HepG2 (cell line): ENCODE data around the gene IRF2. TPM values are rescaled to one million over a fixed set of nuclear protein-coding genes. Genes with fewer than 3 reads are reported as not detected.

Experiments
- ATAC-seq: fragments of 200-7000 bp; cut with Tn5 transposase; 3 replicates; pipeline ENCODE4 v1.9.1; 2020; ENCODE audit warnings: mild to moderate bottlenecking, moderate library complexity
- BruUV-seq: library from RNA; stranded (reverse); fragments of 400-500 nt; replicated peaks from 2 replicates; lab custom pipeline; 2021; lab: Mats Ljungman, UMichigan
- CTCF ChIA-PET: fragments of 300-600 bp; formaldehyde crosslinking; extraction: SDS; loops from one replicate; lab custom pipeline; 2021; ENCODE audit warnings: low total read pairs, inconsistent platforms, low intra/inter-chr PET ratio; lab: Yijun Ruan, JAX
- POLR2A ChIA-PET: fragments of 350-600 bp; sonication (Branson Sonifier 250); formaldehyde crosslinking; loops from one replicate; lab custom pipeline; 2020; ENCODE audit warnings: antibody characterized with exemption, inconsistent platforms; lab: Yijun Ruan, JAX
- DNase-seq: peaks from one replicate; pipeline ENCODE4 v3.0.0-alpha.2; 2015; ENCODE audit warnings: low spot score
- FAIRE-seq: peaks from 3 replicates; lab custom pipeline; 2011; peaks lifted over from hg19 to GRCh38; lab: Jason Lieb, UNC
- H2AFZ ChIP-seq: one replicate; pipeline ENCODE4 v1.6.1; 2011; ENCODE audit warnings: low read length, inconsistent platforms
- H3K27ac ChIP-seq: fragments of 300-600 bp; 3 replicates; pipeline ENCODE4 v1.8.0; 2011; ENCODE audit warnings: mixed run types, mild to moderate bottlenecking, mixed read lengths, low read length, inconsistent platforms; ENCODE audit not compliant: insufficient read depth; ENCODE audit errors: extremely low read length
- H3K27me3 ChIP-seq, 2 experiments: fragments of 200-600 bp in 1 of 2; 2 replicates in 1 of 2; 3 replicates in 1 of 2; pipeline versions ENCODE4 v1.6.0 to v1.8.0; 2011; ENCODE audit warnings: low read length in 2 of 2, mild to moderate bottlenecking in 2 of 2, moderate library complexity in 2 of 2, inconsistent platforms in 1 of 2; ENCODE audit not compliant: insufficient read depth in 2 of 2, control insufficient read depth in 1 of 2
- H3K36me3 ChIP-seq, 2 experiments: fragments of 200-600 bp in 1 of 2; replicated peaks in 1 of 2; 2 replicates in 1 of 2; 3 replicates in 1 of 2; pipeline versions ENCODE4 v1.5.1 to v1.8.0; 2011; ENCODE audit warnings: low read length in 2 of 2, inconsistent platforms in 1 of 2; ENCODE audit not compliant: insufficient read depth in 2 of 2, control insufficient read depth in 1 of 2
- H3K4me1 ChIP-seq: 2 replicates; pipeline ENCODE4 v1.5.1; 2012; ENCODE audit warnings: low read length, inconsistent platforms; ENCODE audit not compliant: insufficient read depth
- H3K4me2 ChIP-seq: 2 replicates; pipeline ENCODE4 v1.6.0; 2011; ENCODE audit warnings: low read depth, low read length, inconsistent platforms
- H3K4me3 ChIP-seq, 3 experiments: fragments of 200-600 bp in 1 of 3; sonication (generic), shearing (Covaris generic) in 1 of 3; replicated peaks in 1 of 3; 2 replicates each; pipeline ENCODE4 v1.5.1; 2011 to 2016; ENCODE audit warnings: low read length in 3 of 3, inconsistent platforms in 2 of 3, low read depth in 2 of 3, mild to moderate bottlenecking in 2 of 3, control low read depth in 1 of 3, mixed read lengths in 1 of 3; ENCODE audit not compliant: insufficient read depth in 1 of 3
- H3K79me2 ChIP-seq: one replicate; pipeline ENCODE4 v1.6.1; 2011; ENCODE audit warnings: low read length, inconsistent platforms; ENCODE audit not compliant: insufficient read depth
- H3K9ac ChIP-seq: 2 replicates; pipeline ENCODE4 v1.6.0; 2011; ENCODE audit warnings: mild to moderate bottlenecking, low read depth, low read length, inconsistent platforms; ENCODE audit not compliant: insufficient read depth
- H3K9me3 ChIP-seq: 2 replicates; pipeline ENCODE4 v1.5.1; 2012; ENCODE audit warnings: mild to moderate bottlenecking, low read length
- H4K20me1 ChIP-seq: 2 replicates; pipeline ENCODE4 v1.6.0; 2011; ENCODE audit warnings: inconsistent platforms, mild to moderate bottlenecking, low read length, moderate library complexity; ENCODE audit not compliant: insufficient read depth
- ADNP ChIP-seq: sonication (generic); formaldehyde crosslinking; IDR thresholded peaks from 2 replicates; pipeline ENCODE4 v1.4.0; 2020; ENCODE audit warnings: missing genetic modification reagents
- CTCF ChIP-seq: sonication (generic); formaldehyde crosslinking; IDR thresholded peaks from 2 replicates; pipeline ENCODE4 v1.5.0; 2020; ENCODE audit warnings: mild to moderate bottlenecking, missing genetic modification reagents, moderate library complexity
- DR1 ChIP-seq: sonication (generic); formaldehyde crosslinking; IDR thresholded peaks from 2 replicates; pipeline ENCODE4 v1.8.0; 2021; ENCODE audit warnings: mild to moderate bottlenecking, missing genetic modification reagents, inconsistent platforms
- ERF ChIP-seq: IDR thresholded peaks from 2 replicates; pipeline ENCODE4 v1.6.1; 2018; ENCODE audit warnings: missing biosample characterization, missing genetic modification reagents
- GFI1 ChIP-seq: sonication (generic); formaldehyde crosslinking; IDR thresholded peaks from 2 replicates; pipeline ENCODE4 v1.5.0; 2020; ENCODE audit warnings: missing genetic modification reagents, mild to moderate bottlenecking, borderline replicate concordance
- IRX3 ChIP-seq: sonication (generic); formaldehyde crosslinking; IDR thresholded peaks from 2 replicates; pipeline ENCODE4 v1.8.1; 2023; ENCODE audit warnings: mild to moderate bottlenecking, low read depth, missing genetic modification reagents, borderline replicate concordance
- MZF1 ChIP-seq: sonication (generic); formaldehyde crosslinking; IDR thresholded peaks from 2 replicates; pipeline ENCODE4 v1.8.1; 2023; ENCODE audit warnings: mild to moderate bottlenecking, missing genetic modification reagents, borderline replicate concordance
- PTBP1 ChIP-seq: fragments of 200-400 bp; formaldehyde crosslinking; IDR thresholded peaks from 2 replicates; pipeline ENCODE4 v1.6.1; 2018; ENCODE audit warnings: low read length, low read depth; ENCODE audit not compliant: poor library complexity, severe bottlenecking
- SETDB1 ChIP-seq: sonication (generic); formaldehyde crosslinking; IDR thresholded peaks from 2 replicates; pipeline ENCODE4 v1.5.1; 2020; ENCODE audit warnings: missing genetic modification reagents, mild to moderate bottlenecking, borderline replicate concordance
- ZHX2 ChIP-seq, 2 experiments: sonication (generic) in 1 of 2; formaldehyde crosslinking in 1 of 2; IDR thresholded peaks; 2 replicates each; pipeline versions ENCODE4 v1.6.1 to v1.9.0; 2014 to 2022; ENCODE audit warnings: antibody characterized with exemption in 1 of 2, borderline replicate concordance in 1 of 2, inconsistent platforms in 1 of 2, low read depth in 1 of 2, missing genetic modification reagents in 1 of 2
- ZNF337 ChIP-seq: sonication (generic); formaldehyde crosslinking; IDR thresholded peaks from 2 replicates; pipeline ENCODE4 v1.5.1; 2020; ENCODE audit warnings: missing genetic modification reagents, low read depth, mild to moderate bottlenecking, borderline replicate concordance
- ZNF616 ChIP-seq: sonication (generic); formaldehyde crosslinking; IDR thresholded peaks from 2 replicates; pipeline ENCODE4 v1.5.0; 2020; ENCODE audit warnings: low read depth, mild to moderate bottlenecking, missing genetic modification reagents
- ZNF777 ChIP-seq: sonication (generic); formaldehyde crosslinking; IDR thresholded peaks from 2 replicates; pipeline ENCODE4 v1.4.0; 2020; ENCODE audit warnings: missing genetic modification reagents
- WGBS: methylation state at CpG from one replicate; pipeline ENCODE4 v1.1.6; 2017; ENCODE audit warnings: low lambda C conversion rate; 5-methylcytosine and 5-hydroxymethylcytosine counted together
- in situ Hi-C: cut with HindIII; loops from 2 replicates; pipeline ENCODE4 v1.10.0; 2017; ENCODE audit warnings: low pct_unique_long_range_greater_than_20kb; ENCODE audit not compliant: extremely low pct_ligation_motif_present
- intact Hi-C: fragments of 100-400 bp; cut with micrococcal nuclease; formaldehyde crosslinking; loops from one replicate; pipeline ENCODE4 v1.10.0; 2022; ENCODE audit not compliant: unreplicated experiment
- polyA plus RNA-seq, 8 experiments: library from polyadenylated mRNA; depleted of rRNA in 3 of 8; stranded (reverse) in 7 of 8; unstranded in 1 of 8; fragments of >200 nt; fragmentation: Illumina TruSeq in 4 of 8; extraction: Trizol in 4 of 8; gene quantifications; 2 replicates each; pipeline versions ENCODE4 v1.2.1 to v1.2.3, GENCODE V29; 2011 to 2016; ENCODE audit warnings: low read depth in 4 of 8, missing spikeins in 1 of 8, mixed read lengths in 1 of 8; ENCODE audit not compliant: insufficient read depth in 1 of 8
- total RNA-seq, 5 experiments: library from RNA; depleted of rRNA; stranded (reverse); fragments of >200 nt; fragmentation: Illumina TruSeq; extraction: Trizol; gene quantifications; 2 replicates each; pipeline ENCODE4 v1.2.3, GENCODE V29; 2016; ENCODE audit warnings: low read depth in 1 of 5
- TF ChIP-seq, protein P1 (sequence below): sonication (generic); formaldehyde crosslinking; IDR thresholded peaks from 2 replicates; pipeline ENCODE4 v1.5.1; 2020; ENCODE audit warnings: mild to moderate bottlenecking, missing genetic modification reagents

The IRF2 gene
- total and polyA plus RNA-seq, 2 of the 13 experiments (the other 11 are each of a cell fraction or from before 2014, with no cell fraction given): 15.5 to 28.8 TPM

GRCh38 chr4:184420402-184420801 lies 53.9 kb downstream of the IRF2 start:
- POLR2A ChIA-PET: no interaction called here
- 92% methylated on average over 5 of the region's 5 CpGs for WGBS
- FAIRE-seq (no peak), ATAC-seq (no peak), DNase-seq (no peak)
- no peak overlapping the region for H3K27ac ChIP-seq
- H3K4me2 ChIP-seq: no peak overlapping the region
- in situ Hi-C loops (no loop called here), intact Hi-C loops (no loop called here)
- no peaks in the 10 kb centered on the region for H3K4me1 ChIP-seq
- CTCF ChIA-PET: no interaction called here
- peaks cover 20 to 71% of the 10 kb centered on the region in 2 experiments for H3K36me3 ChIP-seq
- no peak overlapping the region for H3K9ac ChIP-seq
- H3K4me3 ChIP-seq: no peak overlapping the region
- H3K79me2 ChIP-seq: peaks cover 9% of the 10 kb centered on the region
- no peaks in the 10 kb centered on the region for H4K20me1 ChIP-seq
- H2AFZ ChIP-seq: no peak overlapping the region
- BruUV-seq: no TSS peak
- no peaks in the 10 kb centered on the region for H3K27me3 ChIP-seq
- H3K9me3 ChIP-seq: no peaks in the 10 kb centered on the region
- no peak for TF ChIP-seq PTBP1
- no peak for TF ChIP-seq ZNF616 (CRISPR knock-in tag)
- no peak for TF ChIP-seq CTCF (CRISPR knock-in tag)
- TF ChIP-seq ERF (CRISPR knock-in tag): no peak
- TF ChIP-seq DR1: no peak
- TF ChIP-seq MZF1 (CRISPR knock-in tag): no peak
- TF ChIP-seq SETDB1 (CRISPR knock-in tag): no peak
- no peak for TF ChIP-seq ZHX2 (IDR thresholded peaks at IDR 0.05; ENCODE audit: low read depth)
- no peak for TF ChIP-seq ZHX2 (CRISPR knock-in tag; IDR thresholded peaks at IDR 0.05; ENCODE audit: borderline replicate concordance)
- no peak for TF ChIP-seq IRX3 (CRISPR knock-in tag)
- no peak for TF ChIP-seq GFI1 (CRISPR knock-in tag)
- no peak for TF ChIP-seq ZNF777 (CRISPR knock-in tag)
- TF ChIP-seq ADNP: no peak
- TF ChIP-seq, protein P1, sequence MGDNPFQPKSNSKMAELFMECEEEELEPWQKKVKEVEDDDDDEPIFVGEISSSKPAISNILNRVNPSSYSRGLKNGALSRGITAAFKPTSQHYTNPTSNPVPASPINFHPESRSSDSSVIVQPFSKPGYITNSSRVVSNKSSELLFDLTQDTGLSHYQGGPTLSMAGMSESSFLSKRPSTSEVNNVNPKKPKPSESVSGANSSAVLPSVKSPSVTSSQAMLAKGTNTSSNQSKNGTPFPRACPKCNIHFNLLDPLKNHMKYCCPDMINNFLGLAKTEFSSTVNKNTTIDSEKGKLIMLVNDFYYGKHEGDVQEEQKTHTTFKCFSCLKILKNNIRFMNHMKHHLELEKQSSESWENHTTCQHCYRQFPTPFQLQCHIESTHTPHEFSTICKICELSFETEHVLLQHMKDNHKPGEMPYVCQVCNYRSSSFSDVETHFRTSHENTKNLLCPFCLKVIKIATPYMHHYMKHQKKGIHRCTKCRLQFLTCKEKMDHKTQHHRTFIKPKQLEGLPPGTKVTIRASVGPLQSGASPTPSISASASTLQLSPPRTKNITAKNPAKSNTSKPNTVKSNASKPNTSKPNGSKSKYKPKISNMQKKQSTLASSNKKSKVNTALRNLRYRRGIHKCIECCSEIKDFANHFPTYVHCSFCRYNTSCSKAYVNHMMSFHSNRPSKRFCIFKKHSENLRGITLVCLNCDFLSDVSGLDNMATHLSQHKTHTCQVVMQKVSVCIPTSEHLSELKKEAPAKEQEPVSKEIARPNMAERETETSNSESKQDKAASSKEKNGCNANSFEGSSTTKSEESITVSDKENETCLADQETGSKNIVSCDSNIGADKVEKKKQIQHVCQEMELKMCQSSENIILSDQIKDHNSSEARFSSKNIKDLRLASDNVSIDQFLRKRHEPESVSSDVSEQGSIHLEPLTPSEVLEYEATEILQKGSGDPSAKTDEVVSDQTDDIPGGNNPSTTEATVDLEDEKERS (CRISPR knock-in tag): no peak
- TF ChIP-seq ZNF337 (CRISPR knock-in tag): no peak
